RWPE1 (cell line): ENCODE results near the gene PTRH2.
A peak's percentile ranks its signal among the peaks of the same experiment; 100 is the strongest.

Experiments
- CTCF ChIA-PET: fragments of 350-600 bp; sonication (Branson Sonifier 250); formaldehyde crosslinking; extraction: SDS; loops from one replicate; lab custom pipeline; 2021; lab: Yijun Ruan, JAX
- POLR2A ChIA-PET: fragments of 400-600 bp; formaldehyde crosslinking; extraction: SDS; loops from one replicate; lab custom pipeline; 2020; ENCODE audit warnings: antibody characterized with exemption; ENCODE audit not compliant: low non-redundant PET; lab: Yijun Ruan, JAX
- DNase-seq: peaks from one replicate; pipeline ENCODE4 v3.0.0; 2012; ENCODE audit warnings: low spot score
- H3K27ac ChIP-seq: fragments of 450-650 bp; 2 replicates; pipeline ENCODE4 v1.5.1; 2017
- CTCF ChIP-seq: fragments of 450-650 bp; conservative IDR thresholded peaks from 2 replicates; pipeline ENCODE4 v1.5.1; 2017; ENCODE audit warnings: low read depth, mild to moderate bottlenecking

PTRH2 gene

GRCh38 chr17:59712862-59713261 is 5.6 kb upstream of the PTRH2 start:
- no peak overlapping the region for H3K27ac ChIP-seq
- POLR2A ChIA-PET: no interaction called here
- no peak for DNase-seq
- CTCF ChIA-PET: no interaction called here
- no peak for TF ChIP-seq CTCF

GRCh38 chr17:59711936-59712335 is 4.7 kb upstream of the PTRH2 start:
- ChIA-PET CTCF (no interaction called here), POLR2A (no interaction called here)
- no peak overlapping the region for H3K27ac ChIP-seq
- TF ChIP-seq CTCF: no peak
- no peak for DNase-seq

GRCh38 chr17:59707971-59708430 is 771 bp upstream of the PTRH2 start:
- ChIA-PET CTCF (interaction anchor here (0.5 kb wide), 1 partner anchor 329 kb away, joined by 4 read pairs; no protein-coding TSS in a partner anchor), POLR2A (interaction anchor here (1.1 kb wide), 1 partner anchor 22 kb away, joined by 3 read pairs; no protein-coding TSS in a partner anchor)
- peak; percentile 26 for DNase-seq
- H3K27ac ChIP-seq: peak overlapping the region; percentile 92
- TF ChIP-seq CTCF: no peak

- no peak overlapping the region for H3K27ac ChIP-seq
- CTCF ChIA-PET: no interaction called here
- no peak for TF ChIP-seq CTCF
- POLR2A ChIA-PET: no interaction called here
- no peak for DNase-seq
Measured at GRCh38 chr17:59702304-59702703, 4.9 kb downstream of the PTRH2 start.

- H3K27ac ChIP-seq: no peak overlapping the region
- DNase-seq: no peak
- ChIA-PET POLR2A (no interaction called here), CTCF (no interaction called here)
- no peak for TF ChIP-seq CTCF
Measured at GRCh38 chr17:59699786-59700185, 7.4 kb downstream of the PTRH2 start.

- ChIA-PET CTCF (no interaction called here), POLR2A (no interaction called here)
- no peak for TF ChIP-seq CTCF
- no peak for DNase-seq
- H3K27ac ChIP-seq: no peak overlapping the region
Measured at GRCh38 chr17:59699218-59699617, 8.0 kb downstream of the PTRH2 start.
